Tibial artery (tissue), 4 donors: ENCODE measurements around the gene KIF12.

ENCODE experiments used
- DNase-seq, 2 donors: peaks; one replicate each; pipeline ENCODE4 v3.0.0-alpha.2; 2019
- H3K27ac ChIP-seq, 2 donors: fragments of 200-600 bp; sonication (generic) in 1 of 2; 1 replicate in 1 of 2; 2 replicates in 1 of 2; pipeline ENCODE4 v1.5.1; 2018 to 2019; ENCODE audit warnings: mild to moderate bottlenecking in 1 of 2
- H3K27me3 ChIP-seq, 2 donors: fragments of 200-600 bp; sonication (generic) in 1 of 2; one replicate each; pipeline versions ENCODE4 v1.5.1 to v1.6.0; 2016 to 2019
- H3K36me3 ChIP-seq, 3 donors: fragments of 200-600 bp; sonication (generic) in 2 of 3; one replicate each; pipeline ENCODE4 v1.5.1; 2016 to 2019; ENCODE audit warnings: mild to moderate bottlenecking in 2 of 3
- H3K4me1 ChIP-seq, 4 donors: fragments of 200-600 bp; sonication (generic) in 2 of 4; 1 replicate in 3 of 4; 2 replicates in 1 of 4; pipeline ENCODE4 v1.5.1; 2016 to 2019
- H3K4me3 ChIP-seq, 2 donors: fragments of 200-600 bp; sonication (generic) in 1 of 2; 1 replicate in 1 of 2; 2 replicates in 1 of 2; pipeline ENCODE4 v1.5.1; 2018 to 2019; ENCODE audit warnings: mild to moderate bottlenecking in 2 of 2
- H3K9me3 ChIP-seq, 3 donors: fragments of 200-600 bp; sonication (generic) in 1 of 3; one replicate each; pipeline ENCODE4 v1.5.1; 2016 to 2019
- CTCF ChIP-seq, 2 experiments: fragments of 200-600 bp in 1 of 2; fragments of 450-650 bp in 1 of 2; IDR thresholded peaks; one replicate each; pipeline ENCODE4 v1.5.1; 2017 to 2019; ENCODE audit warnings: antibody characterized with exemption in 2 of 2, mild to moderate bottlenecking in 1 of 2, moderate library complexity in 1 of 2
- intact Hi-C: fragments of 100-400 bp; cut with DNase I; formaldehyde crosslinking; loops from one replicate; pipeline ENCODE4 v1.15.0; 2023; ENCODE audit warnings: low total_unique reads

The KIF12 gene

GRCh38 chr9:114093031-114093471, 6.0 kb downstream of the KIF12 start:
- intact Hi-C loops, result no loop called here
- H3K4me3 ChIP-seq, result no peak overlapping the region
- H3K9me3 ChIP-seq, result no peaks in the 10 kb centered on the region
- H3K27me3 ChIP-seq, result peaks cover 0 to 27% of the 10 kb centered on the region in 2 donors
- TF ChIP-seq CTCF (IDR thresholded peaks at IDR 0.05), result no peak
- H3K27ac ChIP-seq, result no peak overlapping the region
- DNase-seq, result peak in 1 of 2 donors; percentile 10
- H3K4me1 ChIP-seq, result peaks cover 0 to 8% (median 5%) of the 10 kb centered on the region in 4 donors
- no peaks in the 10 kb centered on the region for H3K36me3 ChIP-seq

- Histone ChIP-seq H3K4me1 (peaks cover 0 to 1% (median 0%) of the 10 kb centered on the region in 4 donors), H3K9me3 (no peaks in the 10 kb centered on the region), H3K27ac (no peak overlapping the region), H3K27me3 (peaks cover 0 to 20% of the 10 kb centered on the region in 2 donors), H3K36me3 (no peaks in the 10 kb centered on the region), H3K4me3 (no peak overlapping the region)
- TF ChIP-seq CTCF (IDR thresholded peaks at IDR 0.05), result no peak
- intact Hi-C loops, result no loop called here
- peak in 1 of 2 donors; percentile 8 for DNase-seq
Observed at GRCh38 chr9:114092336-114092735, 6.8 kb downstream of the KIF12 start.

- peak in 1 of 2 donors; percentile 8 for DNase-seq
- Histone ChIP-seq H3K4me1 (no peaks in the 10 kb centered on the region), H3K36me3 (no peaks in the 10 kb centered on the region), H3K27ac (no peak overlapping the region), H3K27me3 (peaks cover 0 to 14% of the 10 kb centered on the region in 2 donors), H3K4me3 (no peak overlapping the region), H3K9me3 (no peaks in the 10 kb centered on the region)
- no peak for TF ChIP-seq CTCF (IDR thresholded peaks at IDR 0.05)
- intact Hi-C loops, result no loop called here
Observed at GRCh38 chr9:114091711-114092110, 7.4 kb downstream of the KIF12 start.

- Histone ChIP-seq H3K9me3 (no peaks in the 10 kb centered on the region), H3K4me1 (no peaks in the 10 kb centered on the region), H3K27me3 (peaks cover 0 to 14% of the 10 kb centered on the region in 2 donors), H3K36me3 (no peaks in the 10 kb centered on the region), H3K27ac (no peak overlapping the region), H3K4me3 (no peak overlapping the region)
- no peak for TF ChIP-seq CTCF (IDR thresholded peaks at IDR 0.05)
- DNase-seq, result peak in 1 of 2 donors; percentile 5
- intact Hi-C loops, result no loop called here
Observed at GRCh38 chr9:114090798-114091197, 8.3 kb downstream of the KIF12 start.

- no peaks in the 10 kb centered on the region for H3K4me1 ChIP-seq
- no peak overlapping the region for H3K4me3 ChIP-seq
- intact Hi-C loops, result loop anchor here (10.0 kb wide), 1 partner anchor 195 kb away; no protein-coding TSS in a partner anchor
- peak in 1 of 2 donors; percentile 9 for DNase-seq
- H3K27ac ChIP-seq, result no peak overlapping the region
- H3K9me3 ChIP-seq, result no peaks in the 10 kb centered on the region
- TF ChIP-seq CTCF (IDR thresholded peaks at IDR 0.05), result no peak
- H3K27me3 ChIP-seq, result peaks cover 0 to 5% of the 10 kb centered on the region in 2 donors
- H3K36me3 ChIP-seq, result no peaks in the 10 kb centered on the region
Observed at GRCh38 chr9:114089206-114089840, 9.8 kb downstream of the KIF12 start.
